ENCODE data around the gene RTN4RL2.
"Not testable (repeated sequence)": the region's sequence is repeated elsewhere in the genome, so short reads cannot be mapped to it uniquely, and the experiment has no call there.

RTN4RL2 gene

GRCh38 chr11:57440744-57441414 is 19.4 kb upstream of the RTN4RL2 start:
- no peak overlapping the region for H3K4me3 ChIP-seq (IDR thresholded peaks at IDR 0.05; ENCODE audit: insufficient read depth, low read depth, low read length)
- H3K4me1 ChIP-seq (ENCODE audit: low read depth, poor library complexity, severe bottlenecking) = no peaks in the 10 kb centered on the region
- H3K79me2 ChIP-seq (ENCODE audit: insufficient read depth, low read depth) = no peaks in the 10 kb centered on the region
- no peaks in the 10 kb centered on the region for H3K36me3 ChIP-seq (ENCODE audit: insufficient read depth)
- H3K9ac ChIP-seq = no peak overlapping the region
- no peak for TF ChIP-seq CTCF (conservative IDR thresholded peaks at IDR 0.05; ENCODE audit: low read depth, low read length)
- no peaks in the 10 kb centered on the region for H4K20me1 ChIP-seq (ENCODE audit: insufficient read depth)
- H3K27me3 ChIP-seq (ENCODE audit: insufficient read depth, low read depth) = no peaks in the 10 kb centered on the region
- H2AFZ ChIP-seq (ENCODE audit: low read depth) = no peak overlapping the region
- H3K27ac ChIP-seq = no peak overlapping the region
- H3K4me2 ChIP-seq = no peak overlapping the region

DNA sequence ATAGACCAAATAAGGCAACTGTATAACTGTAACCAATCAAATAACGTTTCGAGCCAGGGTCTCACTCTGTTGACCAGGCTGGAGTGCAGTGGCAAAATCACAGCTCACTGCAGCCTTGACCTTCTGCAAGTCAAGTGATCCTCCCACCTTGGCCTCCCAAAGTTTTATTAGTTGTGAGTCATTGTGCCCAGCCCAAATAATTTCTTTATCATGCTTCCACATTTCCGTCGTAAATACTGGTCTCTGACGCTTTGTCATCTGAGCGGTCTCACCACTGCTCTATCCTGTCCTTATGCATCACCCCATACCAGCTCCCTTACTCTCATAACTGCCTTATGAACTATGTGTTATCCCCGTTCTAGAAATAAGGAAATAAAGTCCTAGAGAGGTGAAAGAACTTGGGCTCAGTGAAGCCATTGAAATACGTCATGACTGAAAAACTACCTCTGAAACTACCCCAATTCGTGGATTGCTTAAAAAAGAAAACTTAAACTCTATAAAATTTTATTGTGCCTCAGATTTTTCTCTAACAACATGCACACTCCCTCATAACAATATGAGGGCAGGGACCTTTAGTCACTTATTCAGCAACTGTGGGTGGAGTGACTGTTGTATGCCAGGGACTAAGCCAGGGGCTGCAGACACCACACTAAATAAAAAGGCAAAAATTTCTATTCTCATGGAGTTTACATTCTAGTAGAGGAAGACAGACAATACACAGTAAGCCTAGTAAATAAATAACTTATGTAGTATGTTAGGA is 15.8 kb upstream of the RTN4RL2 start:
- Histone ChIP-seq H4K20me1 (ENCODE audit: insufficient read depth) (no peaks in the 10 kb centered on the region), H3K4me2 (no peak overlapping the region), H2AFZ (ENCODE audit: low read depth) (no peak overlapping the region), H3K9ac (no peak overlapping the region), H3K27ac (no peak overlapping the region), H3K4me1 (ENCODE audit: low read depth, poor library complexity, severe bottlenecking) (no peaks in the 10 kb centered on the region), H3K4me3 (IDR thresholded peaks at IDR 0.05; ENCODE audit: insufficient read depth, low read depth, low read length) (no peak overlapping the region), H3K27me3 (ENCODE audit: insufficient read depth, low read depth) (no peaks in the 10 kb centered on the region), H3K79me2 (ENCODE audit: insufficient read depth, low read depth) (no peaks in the 10 kb centered on the region), H3K36me3 (ENCODE audit: insufficient read depth) (no peaks in the 10 kb centered on the region)
- no peak for TF ChIP-seq CTCF (conservative IDR thresholded peaks at IDR 0.05; ENCODE audit: low read depth, low read length)

GRCh38 chr11:57445122-57445394 is 15.3 kb upstream of the RTN4RL2 start:
- H2AFZ ChIP-seq (ENCODE audit: low read depth); H3K27ac ChIP-seq; H3K4me2 ChIP-seq; H3K79me2 ChIP-seq (ENCODE audit: insufficient read depth, low read depth); H4K20me1 ChIP-seq (ENCODE audit: insufficient read depth); H3K36me3 ChIP-seq (ENCODE audit: insufficient read depth); H3K27me3 ChIP-seq (ENCODE audit: insufficient read depth, low read depth); H3K4me1 ChIP-seq (ENCODE audit: low read depth, poor library complexity, severe bottlenecking); H3K9ac ChIP-seq; H3K4me3 ChIP-seq (IDR thresholded peaks at IDR 0.05; ENCODE audit: insufficient read depth, low read depth, low read length): not testable (repeated sequence)

GRCh38 chr11:57446055-57446454 is 14.3 kb upstream of the RTN4RL2 start:
- Histone ChIP-seq H3K4me3 (IDR thresholded peaks at IDR 0.05; ENCODE audit: insufficient read depth, low read depth, low read length) (no peak overlapping the region), H3K27ac (no peak overlapping the region), H2AFZ (ENCODE audit: low read depth) (no peak overlapping the region), H4K20me1 (ENCODE audit: insufficient read depth) (no peaks in the 10 kb centered on the region), H3K79me2 (ENCODE audit: insufficient read depth, low read depth) (no peaks in the 10 kb centered on the region), H3K36me3 (ENCODE audit: insufficient read depth) (no peaks in the 10 kb centered on the region), H3K4me2 (no peak overlapping the region), H3K9ac (no peak overlapping the region), H3K27me3 (ENCODE audit: insufficient read depth, low read depth) (no peaks in the 10 kb centered on the region), H3K4me1 (ENCODE audit: low read depth, poor library complexity, severe bottlenecking) (no peaks in the 10 kb centered on the region)
- no peak for TF ChIP-seq CTCF (conservative IDR thresholded peaks at IDR 0.05; ENCODE audit: low read depth, low read length)

GRCh38 chr11:57453543-57454177 is 6.7 kb upstream of the RTN4RL2 start:
- peak overlapping the region; percentile 8; the same call in 1 of the 2 replicates for H2AFZ ChIP-seq (ENCODE audit: low read depth)
- TF ChIP-seq CTCF (conservative IDR thresholded peaks at IDR 0.05; ENCODE audit: low read depth, low read length) = no peak

More at GRCh38 chr11:57453543-57454177, 6.7 kb upstream of the RTN4RL2 start:
- H3K27me3 ChIP-seq (ENCODE audit: insufficient read depth, low read depth) = peaks cover 6% of the 10 kb centered on the region
- H3K4me3 ChIP-seq (IDR thresholded peaks at IDR 0.05; ENCODE audit: insufficient read depth, low read depth, low read length) = no peak overlapping the region
- no peak overlapping the region for H3K9ac ChIP-seq
- H3K36me3 ChIP-seq (ENCODE audit: insufficient read depth) = no peaks in the 10 kb centered on the region
- H3K4me2 ChIP-seq = peak overlapping the region; percentile 1
- no peaks in the 10 kb centered on the region for H4K20me1 ChIP-seq (ENCODE audit: insufficient read depth)
- H3K79me2 ChIP-seq (ENCODE audit: insufficient read depth, low read depth) = no peaks in the 10 kb centered on the region
- no peak overlapping the region for H3K27ac ChIP-seq
- H3K4me1 ChIP-seq (ENCODE audit: low read depth, poor library complexity, severe bottlenecking) = peaks cover 20% of the 10 kb centered on the region

Data from KMS-11 (cell line).